PC-3 (cell line): Measurements from ENCODE around the gene BDNF. TPM values are rescaled to one million over a fixed set of nuclear protein-coding genes. Genes with fewer than 3 reads are reported as not detected.

Source experiments
- ATAC-seq: fragments of 200-7000 bp; cut with Tn5 transposase; 2 replicates; pipeline ENCODE4 v1.9.1; 2020; ENCODE audit warnings: mild to moderate bottlenecking, moderate library complexity
- BruUV-seq: library from RNA; stranded (reverse); fragments of 400-500 nt; replicated peaks from 2 replicates; lab custom pipeline; 2021; lab: Mats Ljungman, UMichigan
- CTCF ChIA-PET: fragments of 300-600 bp; sonication (Branson Sonifier 250); formaldehyde crosslinking; loops from one replicate; lab custom pipeline; 2022; ENCODE audit warnings: antibody characterized with exemption; lab: Charles Lee
- POLR2A ChIA-PET: fragments of 300-600 bp; sonication (Branson Sonifier 250); formaldehyde crosslinking; loops from one replicate; lab custom pipeline; 2022; ENCODE audit warnings: antibody characterized with exemption; ENCODE audit not compliant: unreplicated experiment; lab: Charles Lee
- DNase-seq: peaks from one replicate; pipeline ENCODE4 v3.0.0-alpha.2; 2015
- H2AFZ ChIP-seq: fragments of 300-600 bp; sonication (generic); 2 replicates; pipeline ENCODE4 v1.6.0; 2016; ENCODE audit warnings: antibody characterized with exemption, low read length
- H3F3A ChIP-seq: fragments of 300-600 bp; sonication (generic); one replicate; pipeline ENCODE4 v1.6.0; 2017; ENCODE audit warnings: antibody characterized with exemption, low read length, control low read depth, mild to moderate bottlenecking; ENCODE audit not compliant: unreplicated experiment
- H3K27ac ChIP-seq: fragments of 300-600 bp; sonication (generic); 2 replicates; pipeline ENCODE4 v1.5.1; 2016; ENCODE audit warnings: mild to moderate bottlenecking, low read length
- H3K27me3 ChIP-seq: fragments of 300-600 bp; sonication (generic); 2 replicates; pipeline ENCODE4 v1.6.1; 2016; ENCODE audit warnings: low read length, mixed read lengths
- H3K36me3 ChIP-seq: fragments of 300-600 bp; sonication (generic); 2 replicates; pipeline ENCODE4 v1.6.1; 2016; ENCODE audit warnings: low read depth, mixed run types, low read length, mixed read lengths
- H3K4me1 ChIP-seq: fragments of 300-600 bp; sonication (generic); 2 replicates; pipeline ENCODE4 v1.5.1; 2016; ENCODE audit warnings: low read length; ENCODE audit not compliant: insufficient read depth
- H3K4me2 ChIP-seq: fragments of 300-600 bp; sonication (generic); 2 replicates; pipeline ENCODE4 v1.6.0; 2016; ENCODE audit warnings: low read length
- H3K4me3 ChIP-seq: fragments of 300-600 bp; sonication (generic); 2 replicates; pipeline ENCODE4 v1.5.1; 2016; ENCODE audit warnings: mild to moderate bottlenecking, low read length, mixed read lengths
- H3K79me2 ChIP-seq: fragments of 300-600 bp; sonication (generic); 2 replicates; pipeline ENCODE4 v1.6.1; 2017; ENCODE audit warnings: low read length, mixed read lengths
- H3K9ac ChIP-seq: fragments of 300-600 bp; sonication (generic); 2 replicates; pipeline ENCODE4 v1.6.0; 2016; ENCODE audit warnings: mild to moderate bottlenecking, low read length
- H3K9me2 ChIP-seq: fragments of 300-600 bp; sonication (generic); replicated peaks from 2 replicates; pipeline ENCODE4 v1.6.1; 2016; ENCODE audit warnings: mixed run types, low read length, mixed read lengths
- H3K9me3 ChIP-seq: fragments of 300-600 bp; sonication (generic); 2 replicates; pipeline ENCODE4 v1.6.1; 2016; ENCODE audit warnings: low read length, mixed read lengths
- H4K20me1 ChIP-seq: fragments of 300-600 bp; sonication (generic); 2 replicates; pipeline ENCODE4 v1.6.1; 2016; ENCODE audit warnings: low read length, mixed read lengths
- EZH2 ChIP-seq: fragments of 300-600 bp; sonication (generic); IDR thresholded peaks from one replicate; pipeline ENCODE4 v1.6.1; 2017; ENCODE audit warnings: antibody characterized with exemption, mild to moderate bottlenecking, low read length; ENCODE audit not compliant: unreplicated experiment
- EZH2phosphoT487 ChIP-seq: fragments of 300-600 bp; sonication (generic); IDR thresholded peaks from 2 replicates; pipeline ENCODE4 v1.6.1; 2018; ENCODE audit warnings: mild to moderate bottlenecking, antibody characterized with exemption, low read length, borderline replicate concordance
- intact Hi-C: fragments of 100-400 bp; cut with micrococcal nuclease; formaldehyde crosslinking; loops from 2 replicates; pipeline ENCODE4 v1.9.0; 2023
- total RNA-seq: library from RNA; depleted of rRNA; stranded (reverse); fragments of >200 nt; gene quantifications from 2 replicates; pipeline ENCODE4 v1.2.3, GENCODE V29; 2014
- TF ChIP-seq, protein P1 (sequence below): fragments of 300-600 bp; sonication (generic); conservative IDR thresholded peaks from 2 replicates; pipeline ENCODE4 v1.5.1; 2017; ENCODE audit warnings: antibody characterized with exemption, low read depth, mild to moderate bottlenecking, low read length

Gene BDNF
- total RNA-seq, 1 experiment from 2014 or later: 3.8 TPM

DNA sequence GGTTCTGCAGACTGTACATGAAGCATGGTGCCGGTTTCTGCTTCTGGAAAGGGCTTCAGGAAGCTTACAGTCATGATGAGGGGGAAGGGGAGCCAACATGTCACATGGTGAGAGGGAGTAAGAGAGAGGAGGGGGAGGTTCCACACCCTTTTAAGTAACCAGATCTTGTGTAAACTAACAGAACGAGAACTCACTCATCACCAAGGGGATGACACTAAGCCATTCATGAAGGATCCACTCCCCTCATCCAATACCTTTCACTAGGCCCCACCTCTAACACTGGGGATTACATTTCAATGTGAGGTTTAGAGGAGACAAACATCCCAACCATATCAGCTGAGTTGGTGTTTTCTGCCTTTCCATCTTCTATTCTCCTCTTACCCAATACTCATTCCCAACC is 83.5 kb downstream of the BDNF start:
- Histone ChIP-seq H3K36me3 (no peaks in the 10 kb centered on the region), H3K9ac (no peak overlapping the region), H3F3A (no peaks in the 10 kb centered on the region), H3K27ac (no peak overlapping the region), H3K27me3 (no peaks in the 10 kb centered on the region), H3K9me3 (no peaks in the 10 kb centered on the region), H4K20me1 (no peaks in the 10 kb centered on the region), H3K4me3 (no peak overlapping the region), H3K79me2 (no peaks in the 10 kb centered on the region), H3K4me2 (no peak overlapping the region), H3K9me2 (no peaks in the 10 kb centered on the region), H3K4me1 (peaks cover 23% of the 10 kb centered on the region), H2AFZ (no peak overlapping the region)
- BruUV-seq: no TSS peak
- DNase-seq (no peak), ATAC-seq (no peak)
- intact Hi-C loops: no loop called here
- TF ChIP-seq, protein P1, sequence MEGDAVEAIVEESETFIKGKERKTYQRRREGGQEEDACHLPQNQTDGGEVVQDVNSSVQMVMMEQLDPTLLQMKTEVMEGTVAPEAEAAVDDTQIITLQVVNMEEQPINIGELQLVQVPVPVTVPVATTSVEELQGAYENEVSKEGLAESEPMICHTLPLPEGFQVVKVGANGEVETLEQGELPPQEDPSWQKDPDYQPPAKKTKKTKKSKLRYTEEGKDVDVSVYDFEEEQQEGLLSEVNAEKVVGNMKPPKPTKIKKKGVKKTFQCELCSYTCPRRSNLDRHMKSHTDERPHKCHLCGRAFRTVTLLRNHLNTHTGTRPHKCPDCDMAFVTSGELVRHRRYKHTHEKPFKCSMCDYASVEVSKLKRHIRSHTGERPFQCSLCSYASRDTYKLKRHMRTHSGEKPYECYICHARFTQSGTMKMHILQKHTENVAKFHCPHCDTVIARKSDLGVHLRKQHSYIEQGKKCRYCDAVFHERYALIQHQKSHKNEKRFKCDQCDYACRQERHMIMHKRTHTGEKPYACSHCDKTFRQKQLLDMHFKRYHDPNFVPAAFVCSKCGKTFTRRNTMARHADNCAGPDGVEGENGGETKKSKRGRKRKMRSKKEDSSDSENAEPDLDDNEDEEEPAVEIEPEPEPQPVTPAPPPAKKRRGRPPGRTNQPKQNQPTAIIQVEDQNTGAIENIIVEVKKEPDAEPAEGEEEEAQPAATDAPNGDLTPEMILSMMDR: no peak
- TF ChIP-seq EZH2phosphoT487 (no peak), EZH2 (no peak)
- ChIA-PET POLR2A (no interaction called here), CTCF (no interaction called here)

DNA sequence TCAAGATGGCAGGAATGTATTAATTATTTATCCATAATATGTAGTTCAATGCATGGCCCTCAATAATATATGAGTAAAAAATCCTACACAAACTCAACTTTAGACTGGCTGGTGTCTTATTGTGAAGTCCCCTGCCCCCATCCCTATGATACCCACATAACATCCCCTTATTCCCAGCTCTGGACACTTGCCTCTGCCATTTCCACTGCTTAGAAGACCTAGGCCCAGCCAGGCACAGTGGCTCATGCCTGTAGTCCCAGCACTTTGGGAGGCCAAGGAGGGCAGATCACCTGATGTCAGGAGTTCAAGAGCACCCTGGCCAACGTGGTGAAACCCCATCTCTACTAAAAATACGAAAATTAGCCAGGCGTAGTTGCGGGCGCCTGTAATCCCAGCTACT is 84.4 kb downstream of the BDNF start:
- Histone ChIP-seq H3K4me1 (peaks cover 23% of the 10 kb centered on the region), H3K27ac (no peak overlapping the region), H3K27me3 (no peaks in the 10 kb centered on the region), H3K79me2 (no peaks in the 10 kb centered on the region), H3K4me2 (no peak overlapping the region), H3K4me3 (no peak overlapping the region), H3K9ac (no peak overlapping the region), H3F3A (no peaks in the 10 kb centered on the region), H3K36me3 (no peaks in the 10 kb centered on the region), H4K20me1 (no peaks in the 10 kb centered on the region), H3K9me2 (no peaks in the 10 kb centered on the region), H2AFZ (no peak overlapping the region), H3K9me3 (no peaks in the 10 kb centered on the region)
- CTCF ChIA-PET: no interaction called here
- ATAC-seq (no peak), DNase-seq (no peak)
- no TSS peak for BruUV-seq
- intact Hi-C loops: no loop called here
- POLR2A ChIA-PET: no interaction called here
- no peak for TF ChIP-seq EZH2phosphoT487
- no peak for TF ChIP-seq EZH2
- TF ChIP-seq, protein P1: no peak

DNA sequence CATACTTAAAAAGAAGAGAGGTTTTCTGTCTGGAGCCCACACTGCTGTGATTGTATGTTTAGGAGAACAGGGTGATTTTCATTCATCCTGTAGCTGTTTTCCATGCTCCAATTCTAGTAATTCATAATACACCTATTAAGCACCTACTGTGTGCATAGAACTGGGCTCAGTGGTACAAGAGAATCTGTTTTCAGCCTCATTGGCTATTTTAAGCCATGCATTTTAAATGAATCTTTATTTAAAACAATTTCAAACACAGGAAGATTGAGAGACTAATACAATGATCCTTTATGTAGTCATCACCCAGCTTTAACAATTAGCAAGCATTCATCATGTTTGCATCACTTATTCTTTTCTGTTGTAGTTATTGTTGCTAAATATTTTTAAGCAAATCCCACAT is 86.2 kb downstream of the BDNF start:
- Histone ChIP-seq H3K27ac (peak overlapping the region; percentile 86), H3K9ac (peak overlapping the region; percentile 64), H3K9me3 (no peaks in the 10 kb centered on the region), H3K4me2 (peak overlapping the region; percentile 36), H3K9me2 (no peaks in the 10 kb centered on the region), H3K4me1 (peaks cover 20% of the 10 kb centered on the region), H2AFZ (0 out of 2 replicates have a peak overlapping the region, but pooled peaks have one; percentile 39), H4K20me1 (no peaks in the 10 kb centered on the region), H3K79me2 (no peaks in the 10 kb centered on the region), H3K4me3 (no peak overlapping the region), H3K27me3 (no peaks in the 10 kb centered on the region), H3F3A (no peaks in the 10 kb centered on the region), H3K36me3 (no peaks in the 10 kb centered on the region)
- ATAC-seq: no peak
- ChIA-PET CTCF (interaction anchor here (0.7 kb wide), 1 partner anchor 85 kb away, joined by 6 read pairs; no protein-coding TSS in a partner anchor), POLR2A (no interaction called here)
- intact Hi-C loops: loop anchor here (5.0 kb wide), 1 partner anchor 107 kb away; the partner anchor contains the start of gene LIN7C
- DNase-seq: no peak
- TF ChIP-seq, protein P1: no peak
- TF ChIP-seq EZH2phosphoT487: no peak
- TF ChIP-seq EZH2: no peak
- BruUV-seq: no TSS peak
